Midbrain (tissue), 1 donor: ENCODE measurements around the gene LRRK2.
"Not testable (repeated sequence)": the region's sequence is repeated elsewhere in the genome, so short reads cannot be mapped to it uniquely, and the experiment has no call there.

Experiments
- DNase-seq: peaks from one replicate; lab custom pipeline; 2025; lab: John Stamatoyannopoulos, UW

LRRK2 gene

GRCh38 chr12:40248034-40248433 is 23.2 kb downstream of the LRRK2 start:
- DNase-seq = no peak

- no peak for DNase-seq
Measured at GRCh38 chr12:40248585-40249297, 23.9 kb downstream of the LRRK2 start.

- not testable (repeated sequence) for DNase-seq
Measured at GRCh38 chr12:40250652-40251051, 25.9 kb downstream of the LRRK2 start.

GRCh38 chr12:40253936-40254335 is 29.1 kb downstream of the LRRK2 start:
- no peak for DNase-seq

- DNase-seq = no peak
Measured at GRCh38 chr12:40254455-40255085, 29.8 kb downstream of the LRRK2 start.

GRCh38 chr12:40258371-40258770 is 33.6 kb downstream of the LRRK2 start:
- DNase-seq = no peak

GRCh38 chr12:40261937-40262336 is 37.1 kb downstream of the LRRK2 start:
- no peak for DNase-seq

- DNase-seq = no peak
Measured at GRCh38 chr12:40262657-40263056, 37.9 kb downstream of the LRRK2 start.

- no peak for DNase-seq
Measured at GRCh38 chr12:40263616-40264409, 39.0 kb downstream of the LRRK2 start.

- no peak for DNase-seq
Measured at GRCh38 chr12:40271981-40272664, 47.3 kb downstream of the LRRK2 start.

- no peak for DNase-seq
Measured at GRCh38 chr12:40281791-40282364, 57.1 kb downstream of the LRRK2 start.

- no peak for DNase-seq
Measured at GRCh38 chr12:40286583-40286982, 61.8 kb downstream of the LRRK2 start.

GRCh38 chr12:40287369-40287975 is 62.7 kb downstream of the LRRK2 start:
- DNase-seq = no peak

GRCh38 chr12:40292788-40293429 is 68.1 kb downstream of the LRRK2 start:
- no peak for DNase-seq

- DNase-seq = no peak
Measured at GRCh38 chr12:40298341-40298740, 73.5 kb downstream of the LRRK2 start.

GRCh38 chr12:40300490-40300889 is 75.7 kb downstream of the LRRK2 start:
- DNase-seq = no peak

- no peak for DNase-seq
Measured at GRCh38 chr12:40309001-40309400, 84.2 kb downstream of the LRRK2 start.

GRCh38 chr12:40310211-40310610 is 85.4 kb downstream of the LRRK2 start:
- DNase-seq = peak; percentile 10

GRCh38 chr12:40312196-40312595 is 87.4 kb downstream of the LRRK2 start:
- no peak for DNase-seq

- DNase-seq = no peak
Measured at GRCh38 chr12:40312982-40313576, 88.3 kb downstream of the LRRK2 start.

GRCh38 chr12:40313928-40314327 is 89.1 kb downstream of the LRRK2 start:
- DNase-seq = no peak
